ENCODE measurements around the gene RAPGEF4.
"Not testable (repeated sequence)": the region's sequence is repeated elsewhere in the genome, so short reads cannot be mapped to it uniquely, and the experiment has no call there.

DNA sequence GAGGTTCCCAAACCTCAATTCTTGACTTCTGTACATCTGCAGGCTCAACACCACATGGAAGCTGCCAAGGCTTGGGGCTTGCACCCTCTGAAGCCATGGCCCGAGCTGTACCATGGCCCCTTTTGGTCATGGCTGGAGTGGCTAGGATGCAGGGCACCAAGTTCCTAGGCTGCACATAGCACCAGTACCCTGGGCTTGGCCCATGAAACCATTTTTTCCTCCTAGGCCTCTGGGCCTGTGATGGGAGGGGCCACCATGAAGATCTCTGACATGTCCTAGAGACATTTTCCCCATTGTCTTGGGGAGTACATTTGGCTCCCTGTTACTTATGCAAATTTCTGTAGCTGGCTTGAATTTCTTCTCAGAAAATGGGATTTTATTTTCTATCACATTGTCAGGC is 67.7 kb downstream of the RAPGEF4 start:
- not testable (repeated sequence) for TF ChIP-seq CTCF, POLR2AphosphoS5, POLR2A (IDR thresholded peaks at IDR 0.05)

Measured in stomach (tissue), 4 donors.